ENCODE data around the gene GMDS. TPM values are rescaled to one million over a fixed set of nuclear protein-coding genes. Genes with fewer than 3 reads are reported as not detected.

Gene GMDS
- total and polyA plus RNA-seq, 2 donors (not counting 1 experiment from before 2014, with no cell fraction given), result 12.7 to 34.5 TPM

- H2AFZ ChIP-seq (ENCODE audit: low read length), result no peak overlapping the region
- no peak overlapping the region for H3K4me3 ChIP-seq (replicated peaks in 1 of 4; ENCODE audit: control extremely low read depth in 1 of 4, insufficient read depth in 1 of 4, low read depth in 3 of 4, low read length in 4 of 4)
- no peaks in the 10 kb centered on the region for H3K79me2 ChIP-seq (ENCODE audit: control insufficient read depth, insufficient read depth, low read length)
- no peak overlapping the region for H3K4me2 ChIP-seq (ENCODE audit: extremely low read depth, insufficient read depth, low read length)
- H3K27me3 ChIP-seq (ENCODE audit: control insufficient read depth, insufficient read depth, low read length), result no peaks in the 10 kb centered on the region
- H3K4me1 ChIP-seq (ENCODE audit: control insufficient read depth, extremely low read depth, insufficient read depth, low read length), result no peaks in the 10 kb centered on the region
- DNase-seq (ENCODE audit: low read depth in 2 of 2), result peak in 1 of 2 donors; percentile 36
- no peak for TF ChIP-seq CTCF (conservative IDR thresholded peaks at IDR 0.05 in 1 of 2, IDR thresholded peaks at IDR 0.05 in 1 of 2; ENCODE audit: low read depth in 1 of 2, low read length in 2 of 2)
- TF ChIP-seq EZH2 (IDR thresholded peaks at IDR 0.05; ENCODE audit: low read length, missing control alignments), result no peak
- no peaks in the 10 kb centered on the region for H3K36me3 ChIP-seq (ENCODE audit: control insufficient read depth, insufficient read depth, low read length)
- no peak overlapping the region for H3K27ac ChIP-seq (ENCODE audit: insufficient read depth, low read length)
- H3K9me3 ChIP-seq (ENCODE audit: control insufficient read depth, insufficient read depth, low read depth, low read length), result no peaks in the 10 kb centered on the region
- H4K20me1 ChIP-seq (ENCODE audit: control insufficient read depth, extremely low read depth, insufficient read depth, low read length), result no peaks in the 10 kb centered on the region
- no peak overlapping the region for H3K9ac ChIP-seq (ENCODE audit: insufficient read depth, low read length)
These were observed 272.4 kb downstream of the GMDS start for GRCh38 chr6:1972962-1973361.

- Histone ChIP-seq H3K9me3 (ENCODE audit: control insufficient read depth, insufficient read depth, low read depth, low read length) (no peaks in the 10 kb centered on the region), H3K27me3 (ENCODE audit: control insufficient read depth, insufficient read depth, low read length) (no peaks in the 10 kb centered on the region), H3K36me3 (ENCODE audit: control insufficient read depth, insufficient read depth, low read length) (no peaks in the 10 kb centered on the region), H3K4me1 (ENCODE audit: control insufficient read depth, extremely low read depth, insufficient read depth, low read length) (no peaks in the 10 kb centered on the region), H3K4me2 (ENCODE audit: extremely low read depth, insufficient read depth, low read length) (no peak overlapping the region), H4K20me1 (ENCODE audit: control insufficient read depth, extremely low read depth, insufficient read depth, low read length) (no peaks in the 10 kb centered on the region), H3K4me3 (replicated peaks in 1 of 4; ENCODE audit: control extremely low read depth in 1 of 4, insufficient read depth in 1 of 4, low read depth in 3 of 4, low read length in 4 of 4) (no peak overlapping the region), H3K27ac (ENCODE audit: insufficient read depth, low read length) (no peak overlapping the region), H3K79me2 (ENCODE audit: control insufficient read depth, insufficient read depth, low read length) (no peaks in the 10 kb centered on the region), H3K9ac (ENCODE audit: insufficient read depth, low read length) (no peak overlapping the region), H2AFZ (ENCODE audit: low read length) (no peak overlapping the region)
- DNase-seq (ENCODE audit: low read depth in 2 of 2), result peak in 1 of 2 donors; percentile 25
- TF ChIP-seq CTCF (conservative IDR thresholded peaks at IDR 0.05 in 1 of 2, IDR thresholded peaks at IDR 0.05 in 1 of 2; ENCODE audit: low read depth in 1 of 2, low read length in 2 of 2) (no peak), EZH2 (IDR thresholded peaks at IDR 0.05; ENCODE audit: low read length, missing control alignments) (no peak)
These were observed 273.8 kb downstream of the GMDS start for GRCh38 chr6:1971612-1972011.

GRCh38 chr6:1970151-1970561, 275.2 kb downstream of the GMDS start:
- TF ChIP-seq CTCF (conservative IDR thresholded peaks at IDR 0.05 in 1 of 2, IDR thresholded peaks at IDR 0.05 in 1 of 2; ENCODE audit: low read depth in 1 of 2, low read length in 2 of 2) (no peak), EZH2 (IDR thresholded peaks at IDR 0.05; ENCODE audit: low read length, missing control alignments) (no peak)
- Histone ChIP-seq H3K27me3 (ENCODE audit: control insufficient read depth, insufficient read depth, low read length) (no peaks in the 10 kb centered on the region), H3K79me2 (ENCODE audit: control insufficient read depth, insufficient read depth, low read length) (no peaks in the 10 kb centered on the region), H3K4me2 (ENCODE audit: extremely low read depth, insufficient read depth, low read length) (no peak overlapping the region), H3K4me3 (replicated peaks in 1 of 4; ENCODE audit: control extremely low read depth in 1 of 4, insufficient read depth in 1 of 4, low read depth in 3 of 4, low read length in 4 of 4) (no peak overlapping the region), H2AFZ (ENCODE audit: low read length) (no peak overlapping the region), H3K4me1 (ENCODE audit: control insufficient read depth, extremely low read depth, insufficient read depth, low read length) (no peaks in the 10 kb centered on the region), H4K20me1 (ENCODE audit: control insufficient read depth, extremely low read depth, insufficient read depth, low read length) (no peaks in the 10 kb centered on the region), H3K27ac (ENCODE audit: insufficient read depth, low read length) (no peak overlapping the region), H3K9me3 (ENCODE audit: control insufficient read depth, insufficient read depth, low read depth, low read length) (no peaks in the 10 kb centered on the region), H3K36me3 (ENCODE audit: control insufficient read depth, insufficient read depth, low read length) (no peaks in the 10 kb centered on the region), H3K9ac (ENCODE audit: insufficient read depth, low read length) (no peak overlapping the region)
- peak; percentile 10 to 54 for DNase-seq (ENCODE audit: low read depth in 2 of 2)

Measured in fibroblast of lung (primary cell).